OCI-LY1 (cell line): ENCODE measurements around the gene EXD2.
"Not testable (repeated sequence)": the region's sequence is repeated elsewhere in the genome, so short reads cannot be mapped to it uniquely, and the experiment has no call there.

Experiments
- H2AFZ ChIP-seq: fragments of 200-600 bp; sonication (generic), shearing (Covaris generic); 2 replicates; pipeline ENCODE4 v1.6.0; 2014; ENCODE audit warnings: antibody characterized with exemption, mild to moderate bottlenecking, low read length
- H3F3A ChIP-seq: fragments of 200-600 bp; sonication (generic), shearing (Covaris generic); 2 replicates; pipeline ENCODE4 v1.6.0; 2014; ENCODE audit warnings: mild to moderate bottlenecking, antibody characterized with exemption, low read length, moderate library complexity; ENCODE audit not compliant: insufficient read depth
- H3K27ac ChIP-seq: fragments of 200-600 bp; sonication (generic); 2 replicates; pipeline ENCODE4 v1.5.1; 2014; ENCODE audit warnings: low read length, mixed run types, mild to moderate bottlenecking, low read depth; ENCODE audit not compliant: poor library complexity, severe bottlenecking
- H3K27me3 ChIP-seq: fragments of 200-600 bp; sonication (generic); 2 replicates; pipeline ENCODE4 v1.6.0; 2014; ENCODE audit warnings: antibody characterized with exemption, mild to moderate bottlenecking, low read length, moderate library complexity; ENCODE audit not compliant: insufficient read depth
- H3K36me3 ChIP-seq: fragments of 200-600 bp; sonication (generic); 2 replicates; pipeline ENCODE4 v1.6.1; 2014; ENCODE audit warnings: mild to moderate bottlenecking, antibody characterized with exemption, low read length, moderate library complexity, mixed read lengths; ENCODE audit not compliant: insufficient read depth
- H3K4me1 ChIP-seq: fragments of 200-600 bp; sonication (generic); 2 replicates; pipeline ENCODE4 v1.5.1; 2014; ENCODE audit warnings: mild to moderate bottlenecking, low read length, moderate library complexity; ENCODE audit not compliant: insufficient read depth, severe bottlenecking
- H3K4me2 ChIP-seq: fragments of 200-600 bp; sonication (generic), shearing (Covaris generic); 2 replicates; pipeline ENCODE4 v1.6.1; 2014; ENCODE audit warnings: low read length
- H3K4me3 ChIP-seq: fragments of 200-600 bp; sonication (generic); 2 replicates; pipeline ENCODE4 v1.5.1; 2014; ENCODE audit warnings: low read length, low read depth, mild to moderate bottlenecking, mixed read lengths; ENCODE audit not compliant: poor library complexity, severe bottlenecking
- H3K79me2 ChIP-seq: fragments of 200-600 bp; shearing (Covaris generic); 2 replicates; pipeline ENCODE4 v1.6.1; 2016; ENCODE audit warnings: mixed run types, low read length, mixed read lengths; ENCODE audit not compliant: insufficient read depth
- H3K9ac ChIP-seq: fragments of 200-600 bp; sonication (generic), shearing (Covaris generic); 2 replicates; pipeline ENCODE4 v1.6.1; 2014; ENCODE audit warnings: mild to moderate bottlenecking, low read length, mixed read lengths
- H3K9me2 ChIP-seq: fragments of 200-600 bp; sonication (generic), shearing (Covaris generic); 2 replicates; pipeline ENCODE4 v1.6.1; 2014; ENCODE audit warnings: low read depth, mild to moderate bottlenecking, low read length, mixed read lengths
- H3K9me3 ChIP-seq: fragments of 200-600 bp; shearing (Covaris generic); 2 replicates; pipeline ENCODE4 v1.6.1; 2014; ENCODE audit warnings: low read length, mixed read lengths
- H4K20me1 ChIP-seq: fragments of 200-600 bp; sonication (generic), shearing (Covaris generic); 2 replicates; pipeline ENCODE4 v1.6.0; 2016; ENCODE audit warnings: mild to moderate bottlenecking, low read length; ENCODE audit not compliant: insufficient read depth
- CTCF ChIP-seq: fragments of 200-600 bp; sonication (generic), shearing (Covaris generic); IDR thresholded peaks from 2 replicates; pipeline ENCODE4 v1.5.1; 2017; ENCODE audit warnings: mild to moderate bottlenecking, antibody characterized with exemption, low read length, moderate library complexity, mixed read lengths
- EZH2 ChIP-seq: fragments of 200-600 bp; sonication (generic), shearing (Covaris generic); IDR thresholded peaks from 2 replicates; pipeline ENCODE4 v1.8.0; 2017; ENCODE audit warnings: borderline replicate concordance, mixed run types, mild to moderate bottlenecking, antibody characterized with exemption, low read length, moderate library complexity, mixed read lengths

The EXD2 gene

GRCh38 chr14:69181491-69181890, 9.8 kb upstream of the EXD2 start:
- no peak for TF ChIP-seq CTCF
- TF ChIP-seq EZH2: no peak

GRCh38 chr14:69182580-69182979, 8.7 kb upstream of the EXD2 start:
- not testable (repeated sequence) for H3F3A ChIP-seq, H3K4me1 ChIP-seq, H3K27ac ChIP-seq, H3K36me3 ChIP-seq, H3K79me2 ChIP-seq, H2AFZ ChIP-seq, H3K9me2 ChIP-seq, H3K4me3 ChIP-seq, H3K4me2 ChIP-seq, H3K9ac ChIP-seq, H4K20me1 ChIP-seq, H3K9me3 ChIP-seq, H3K27me3 ChIP-seq

More at GRCh38 chr14:69181491-69181890, 9.8 kb upstream of the EXD2 start:
- Histone ChIP-seq H3K27ac (no peak overlapping the region), H3K4me1 (no peaks in the 10 kb centered on the region), H3K9me2 (no peaks in the 10 kb centered on the region), H2AFZ (no peak overlapping the region), H3K27me3 (no peaks in the 10 kb centered on the region), H3K4me3 (no peak overlapping the region), H3K9me3 (no peaks in the 10 kb centered on the region), H4K20me1 (no peaks in the 10 kb centered on the region), H3K4me2 (no peak overlapping the region), H3K36me3 (no peaks in the 10 kb centered on the region), H3F3A (no peaks in the 10 kb centered on the region), H3K9ac (no peak overlapping the region), H3K79me2 (no peaks in the 10 kb centered on the region)

GRCh38 chr14:69183735-69184134, 7.6 kb upstream of the EXD2 start:
- no peaks in the 10 kb centered on the region for H3K4me1 ChIP-seq
- H3K79me2 ChIP-seq: no peaks in the 10 kb centered on the region
- H3K27ac ChIP-seq: no peak overlapping the region
- no peaks in the 10 kb centered on the region for H3K9me2 ChIP-seq
- no peaks in the 10 kb centered on the region for H3K36me3 ChIP-seq
- TF ChIP-seq EZH2: no peak
- TF ChIP-seq CTCF: no peak
- no peaks in the 10 kb centered on the region for H3F3A ChIP-seq
- H3K9ac ChIP-seq: no peak overlapping the region
- H4K20me1 ChIP-seq: no peaks in the 10 kb centered on the region
- no peak overlapping the region for H2AFZ ChIP-seq
- H3K4me2 ChIP-seq: no peak overlapping the region
- no peak overlapping the region for H3K4me3 ChIP-seq
- H3K9me3 ChIP-seq: no peaks in the 10 kb centered on the region
- H3K27me3 ChIP-seq: no peaks in the 10 kb centered on the region

GRCh38 chr14:69190191-69190590, 1.1 kb upstream of the EXD2 start:
- no peaks in the 10 kb centered on the region for H3F3A ChIP-seq
- H3K9me3 ChIP-seq: no peaks in the 10 kb centered on the region
- H3K27ac ChIP-seq: no peak overlapping the region
- no peaks in the 10 kb centered on the region for H3K79me2 ChIP-seq
- H3K4me2 ChIP-seq: no peak overlapping the region
- H2AFZ ChIP-seq: no peak overlapping the region
- H3K9me2 ChIP-seq: no peaks in the 10 kb centered on the region
- H4K20me1 ChIP-seq: no peaks in the 10 kb centered on the region
- no peak for TF ChIP-seq EZH2
- TF ChIP-seq CTCF: no peak
- no peaks in the 10 kb centered on the region for H3K27me3 ChIP-seq
- H3K36me3 ChIP-seq: no peaks in the 10 kb centered on the region
- peaks cover 10% of the 10 kb centered on the region for H3K4me1 ChIP-seq
- H3K9ac ChIP-seq: no peak overlapping the region
- no peak overlapping the region for H3K4me3 ChIP-seq
